Activated CD8-positive, alpha-beta T cell treated with anti-CD3 and anti-CD28 coated beads for 36 hours (primary cell): ENCODE data around the gene MAP4K2. TPM values are rescaled to one million over a fixed set of nuclear protein-coding genes. Genes with fewer than 3 reads are reported as not detected.
A peak's percentile ranks its signal among the peaks of the same experiment; 100 is the strongest.

Experiments
- ATAC-seq: fragments of 200-7000 bp; cut with Tn5 transposase; one replicate; pipeline ENCODE4 v1.10.0; 2021; ENCODE audit warnings: mild to moderate bottlenecking, moderate library complexity
- CTCF ChIA-PET: fragments of 350-600 bp; sonication (Branson Sonifier 250); formaldehyde crosslinking; loops from one replicate; lab custom pipeline; 2021; ENCODE audit warnings: antibody characterized with exemption; lab: Charles Lee
- POLR2A ChIA-PET: fragments of 350-600 bp; sonication (Branson Sonifier 250); formaldehyde crosslinking; loops from one replicate; lab custom pipeline; 2021; ENCODE audit warnings: antibody characterized with exemption; lab: Charles Lee
- DNase-seq: peaks from one replicate; pipeline ENCODE4 v3.0.0-alpha.2; 2020
- H3K27ac Mint-ChIP-seq: one replicate; pipeline ENCODE4 v1.8.0; 2021; ENCODE audit warnings: mild to moderate bottlenecking, mixed read lengths
- H3K27me3 Mint-ChIP-seq: one replicate; pipeline ENCODE4 v1.8.0; 2021; ENCODE audit warnings: mixed read lengths
- H3K36me3 Mint-ChIP-seq: one replicate; pipeline ENCODE4 v1.8.0; 2021; ENCODE audit warnings: low read depth, mixed read lengths
- H3K4me1 Mint-ChIP-seq: one replicate; pipeline ENCODE4 v1.8.0; 2021; ENCODE audit warnings: low read depth, mixed read lengths
- H3K4me3 Mint-ChIP-seq: one replicate; pipeline ENCODE4 v1.8.0; 2021; ENCODE audit warnings: mild to moderate bottlenecking, moderate library complexity, mixed read lengths
- H3K9me3 Mint-ChIP-seq: one replicate; pipeline ENCODE4 v1.8.0; 2021; ENCODE audit warnings: mixed read lengths
- CTCF ChIP-seq: fragments of 200-600 bp; IDR thresholded peaks from one replicate; pipeline ENCODE4 v1.8.0; 2022; ENCODE audit warnings: antibody characterized with exemption, mild to moderate bottlenecking
- intact Hi-C: fragments of 100-400 bp; cut with micrococcal nuclease; formaldehyde crosslinking; loops from one replicate; pipeline ENCODE4 v1.10.0; 2022
- total RNA-seq, 2 experiments: library from RNA; stranded (reverse); gene quantifications; one replicate each; pipeline ENCODE4 v1.2.3, GENCODE V29; 2021

Gene MAP4K2
- total RNA-seq, 2 experiments from 2014 or later, result 56.4 to 58.0 TPM

GRCh38 chr11:64764753-64765152 is 38.3 kb downstream of the MAP4K2 start:
- intact Hi-C loops, result no loop called here
- H3K4me1 Mint-ChIP-seq, result peaks cover 89% of the 10 kb centered on the region
- no peak for ATAC-seq
- no peak for TF ChIP-seq CTCF
- no peaks in the 10 kb centered on the region for H3K9me3 Mint-ChIP-seq
- peaks cover 67% of the 10 kb centered on the region for H3K36me3 Mint-ChIP-seq
- POLR2A ChIA-PET, result interaction anchor here (1.1 to 24.1 kb wide), 3 partner anchors 9 to 323 kb away, joined by 3 to 331 read pairs (median 308); partner anchors contain the start of genes RASGRP2 and SF1
- CTCF ChIA-PET, result interaction anchor here (2.0 to 5.0 kb wide), 3 partner anchors 8 to 20 kb away, joined by 11 to 45 read pairs (median 35); partner anchors contain the start of gene RASGRP2
- peak overlapping the region; percentile 35 for H3K4me3 Mint-ChIP-seq
- no peak for DNase-seq
- H3K27me3 Mint-ChIP-seq, result no peaks in the 10 kb centered on the region
- peak overlapping the region; percentile 80 for H3K27ac Mint-ChIP-seq

- CTCF ChIA-PET, result interaction anchor here (0.7 to 5.0 kb wide), 6 partner anchors 8 to 76 kb away, joined by 3 to 45 read pairs (median 11); partner anchors contain the start of genes RASGRP2 and SF1
- DNase-seq (peak; percentile 82), ATAC-seq (peak; percentile 35)
- Mint-ChIP-seq H3K4me3 (peak overlapping the region; percentile 35), H3K27me3 (no peaks in the 10 kb centered on the region), H3K36me3 (peaks cover 60% of the 10 kb centered on the region), H3K9me3 (no peaks in the 10 kb centered on the region), H3K4me1 (peaks cover 84% of the 10 kb centered on the region), H3K27ac (peak overlapping the region; percentile 80)
- POLR2A ChIA-PET, result interaction anchor here (1.1 to 24.1 kb wide), 3 partner anchors 9 to 323 kb away, joined by 3 to 331 read pairs (median 308); partner anchors contain the start of genes RASGRP2 and SF1
- intact Hi-C loops, result no loop called here
- no peak for TF ChIP-seq CTCF
These were observed 38.9 kb downstream of the MAP4K2 start for GRCh38 chr11:64764040-64764611.

- ChIA-PET CTCF (interaction anchor here (0.7 to 5.0 kb wide), 6 partner anchors 9 to 75 kb away, joined by 3 to 45 read pairs (median 11); partner anchors contain the start of genes RASGRP2 and SF1), POLR2A (interaction anchor here (1.1 to 24.1 kb wide), 5 partner anchors 10 to 324 kb away, joined by 3 to 331 read pairs (median 3); partner anchors contain the start of genes RASGRP2 and SF1)
- Mint-ChIP-seq H3K4me1 (peaks cover 79% of the 10 kb centered on the region), H3K36me3 (peaks cover 56% of the 10 kb centered on the region), H3K4me3 (no peak overlapping the region), H3K9me3 (no peaks in the 10 kb centered on the region), H3K27me3 (no peaks in the 10 kb centered on the region), H3K27ac (peak overlapping the region; percentile 80)
- peak; percentile 48 for DNase-seq
- peak; percentile 1 for ATAC-seq
- intact Hi-C loops, result no loop called here
- no peak for TF ChIP-seq CTCF
These were observed 39.4 kb downstream of the MAP4K2 start for GRCh38 chr11:64763526-64764039.

GRCh38 chr11:64762674-64763525 is 40.1 kb downstream of the MAP4K2 start:
- intact Hi-C loops, result no loop called here
- H3K4me1 Mint-ChIP-seq, result peaks cover 72% of the 10 kb centered on the region
- H3K9me3 Mint-ChIP-seq, result no peaks in the 10 kb centered on the region
- POLR2A ChIA-PET, result interaction anchor here (0.8 to 24.1 kb wide), 5 partner anchors 10 to 68 kb away, joined by 3 to 331 read pairs (median 3); partner anchors contain the start of genes RASGRP2 and SF1
- DNase-seq, result peak; percentile 36
- no peaks in the 10 kb centered on the region for H3K27me3 Mint-ChIP-seq
- CTCF ChIA-PET, result interaction anchor here (1.2 to 5.0 kb wide), 7 partner anchors 8 to 75 kb away, joined by 3 to 45 read pairs (median 11); partner anchors contain the start of genes RASGRP2 and SF1
- peak; percentile 14 for ATAC-seq
- no peak overlapping the region for H3K4me3 Mint-ChIP-seq
- H3K36me3 Mint-ChIP-seq, result peaks cover 50% of the 10 kb centered on the region
- peak overlapping the region; percentile 80 for H3K27ac Mint-ChIP-seq
- no peak for TF ChIP-seq CTCF
